ENCODE measurements around the gene USP21. TPM values are rescaled to one million over a fixed set of nuclear protein-coding genes. Genes with fewer than 3 reads are reported as not detected.

Gene USP21
- total and polyA plus RNA-seq, 2 of the 8 experiments (the other 6 are each of a cell fraction or from before 2014, with no cell fraction given), result 23.9 to 36.3 TPM

DNA sequence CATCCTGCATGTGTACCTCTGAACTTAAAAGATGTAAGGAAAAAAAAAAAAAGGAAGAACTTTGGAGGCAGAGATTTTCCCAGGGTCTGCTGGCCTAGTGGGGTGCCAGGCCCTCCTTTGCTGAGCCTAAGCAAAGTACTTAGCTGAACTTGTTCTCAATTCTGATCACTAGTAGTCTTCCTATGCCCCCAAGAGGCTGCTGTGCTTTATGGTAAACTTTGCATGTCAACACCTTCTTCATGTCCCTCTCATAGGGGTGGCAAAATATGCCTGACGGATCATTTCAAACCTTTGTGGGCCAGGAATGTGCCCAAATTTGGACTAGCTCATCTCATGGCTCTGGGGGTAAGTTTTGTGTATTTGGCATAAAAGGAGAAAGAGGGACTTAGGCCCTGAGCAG is 1.4 kb upstream of the USP21 start:
- peaks cover 2 to 12% (median 6%) of the 10 kb centered on the region in 4 experiments; a peak in 5 of 8 replicates for H3K36me3 ChIP-seq (ENCODE audit: control insufficient read depth in 2 of 4, insufficient read depth in 4 of 4, low read length in 3 of 4)

More for the DNA sequence above, 1.4 kb upstream of the USP21 start:
- Histone ChIP-seq H3K14ac (ENCODE audit: insufficient read length) (no peak overlapping the region), H4K20me1 (replicated peaks in 1 of 2; ENCODE audit: control insufficient read depth in 1 of 2, insufficient read depth in 2 of 2, low read length in 2 of 2) (no peaks in the 10 kb centered on the region), H2AFZ (ENCODE audit: low read length) (no peak overlapping the region), H2BK12ac (ENCODE audit: low read depth, low read length) (no peak overlapping the region), H2BK15ac (ENCODE audit: low read length) (no peak overlapping the region), H3K27ac (ENCODE audit: low read depth, low read length) (no peak overlapping the region), H3K27me3 (replicated peaks in 1 of 4; ENCODE audit: control insufficient read depth in 3 of 4, extremely low read depth in 1 of 4, insufficient read depth in 3 of 4, low read length in 3 of 4) (no peaks in the 10 kb centered on the region), H2AK5ac (ENCODE audit: low read depth, low read length) (no peak overlapping the region), H2BK120ac (replicated peaks; ENCODE audit: low read depth, low read length) (no peak overlapping the region), H3K9ac (replicated peaks in 1 of 4; ENCODE audit: extremely low read depth in 1 of 4, low read depth in 3 of 4, low read length in 3 of 4) (no peak overlapping the region), H3K18ac (ENCODE audit: extremely low read depth, low read length) (no peak overlapping the region), H3K23ac (ENCODE audit: insufficient read length) (no peak overlapping the region), H3K4me3 (ENCODE audit: extremely low read depth in 1 of 4, insufficient read depth in 2 of 4, low read depth in 3 of 4, low read length in 4 of 4) (no peak overlapping the region), H2BK20ac (ENCODE audit: low read length) (no peak overlapping the region), H3K9me3 (ENCODE audit: insufficient read depth in 2 of 2, low read depth in 1 of 2, low read length in 1 of 2) (no peaks in the 10 kb centered on the region), H3K4ac (replicated peaks; ENCODE audit: insufficient read length, low read depth, low read length) (no peak overlapping the region), H3K79me1 (ENCODE audit: low read depth, low read length) (no peaks in the 10 kb centered on the region; the same call in 1 of the 2 replicates), H4K8ac (ENCODE audit: extremely low read depth, insufficient read depth, low read length) (no peak overlapping the region), H3K4me1 (replicated peaks in 1 of 4; ENCODE audit: control insufficient read depth in 3 of 4, insufficient read depth in 4 of 4, low read length in 3 of 4) (peaks cover 0 to 15% (median 4%) of the 10 kb centered on the region in 4 experiments; a peak in 4 of 7 replicates), H3K56ac (replicated peaks; ENCODE audit: insufficient read length, low read depth, low read length) (no peak overlapping the region), H3K79me2 (ENCODE audit: control insufficient read depth in 1 of 2, insufficient read depth in 2 of 2, low read length in 2 of 2) (no peaks in the 10 kb centered on the region; a peak in 1 of 4 replicates), H4K91ac (replicated peaks; ENCODE audit: insufficient read length, low read length) (no peak overlapping the region), H3K4me2 (ENCODE audit: insufficient read depth in 1 of 2, low read depth in 2 of 2, low read length in 2 of 2) (no peak overlapping the region), H3K23me2 (ENCODE audit: low read depth, low read length) (peaks cover 12% of the 10 kb centered on the region), H4K5ac (ENCODE audit: insufficient read length, low read depth, low read length) (no peak overlapping the region), H2BK5ac (ENCODE audit: low read depth, low read length) (no peak overlapping the region)
- no peak for TF ChIP-seq NRF1 (IDR thresholded peaks at IDR 0.05; ENCODE audit: low read depth, low read length)
- no peak for TF ChIP-seq SIRT6 (IDR thresholded peaks at IDR 0.05; ENCODE audit: low read length)
- no peak for TF ChIP-seq SP2 (IDR thresholded peaks at IDR 0.05; ENCODE audit: low read length)
- 83% methylated on average over 1 of the region's 1 CpG; no CpG with 5 or more reads in 1 of the 2 experiments for whole genome bisulfite sequencing, 2 experiments (ENCODE audit: extremely low coverage in 1 of 2, insufficient coverage in 1 of 2, insufficient read length in 1 of 2, insufficient replicate concordance in 2 of 2, low coverage in 1 of 2, low lambda C conversion rate in 2 of 2, missing lambda C conversion rate in 1 of 2)
- no peak for FAIRE-seq
- no peak for DNase-seq (ENCODE audit: low read depth in 1 of 2, low spot score in 2 of 2)
- ChIA-PET POLR2A (ENCODE audit: partially characterized antibody) (interaction anchor here (1.1 to 13.6 kb wide), 6 partner anchors 10 to 113 kb away, joined by 3 to 130 read pairs (median 6); partner anchors contain the start of genes ADAMTS4, DEDD, PPOX and USF1), CTCF (ENCODE audit: partially characterized antibody) (interaction anchor here (0.9 to 6.8 kb wide), 5 partner anchors 6 to 60 kb away, joined by 3 to 32 read pairs (median 5); partner anchors contain the start of gene PPOX)
